ENCODE data around the gene CDC27.
"Not testable (repeated sequence)": the region's sequence is repeated elsewhere in the genome, so short reads cannot be mapped to it uniquely, and the experiment has no call there.

CDC27 gene

DNA sequence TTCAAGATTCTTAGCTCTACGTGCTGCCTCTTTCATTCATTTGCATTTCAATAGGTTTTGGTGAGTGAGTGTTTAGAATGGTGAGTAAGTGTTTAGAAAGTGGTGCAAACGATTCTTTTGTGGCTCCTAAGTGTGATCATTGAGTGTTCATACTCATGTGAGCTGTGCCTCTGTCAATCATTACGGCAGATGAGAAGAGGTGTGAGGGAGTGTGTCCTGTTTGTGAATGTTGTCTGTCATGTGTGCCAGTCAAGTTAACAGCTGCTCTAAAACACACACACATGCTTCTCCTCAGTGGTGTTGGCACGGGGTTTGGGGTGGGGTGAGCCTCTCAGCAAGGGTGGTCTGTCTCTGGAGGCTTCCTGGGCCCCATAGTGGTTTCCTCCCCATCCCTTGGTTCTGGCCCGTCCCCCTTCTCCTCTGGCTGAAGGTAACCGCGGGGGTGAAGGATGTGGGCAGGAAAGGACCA, 31.5 kb upstream of the CDC27 start:
- no peak for DNase-seq (ENCODE audit: low read depth)
- no peak overlapping the region for H3K4me3 ChIP-seq (ENCODE audit: low read depth, low read length)
- no peak for TF ChIP-seq CTCF (IDR thresholded peaks at IDR 0.05; ENCODE audit: control insufficient read depth, extremely low read depth, insufficient read depth)

GRCh38 chr17:47219621-47220475, 30.8 kb upstream of the CDC27 start:
- no peak for TF ChIP-seq CTCF (IDR thresholded peaks at IDR 0.05; ENCODE audit: control insufficient read depth, extremely low read depth, insufficient read depth)
- no peak for DNase-seq (ENCODE audit: low read depth)
- no peak overlapping the region for H3K4me3 ChIP-seq (ENCODE audit: low read depth, low read length)

GRCh38 chr17:47218896-47219430, 29.9 kb upstream of the CDC27 start:
- no peak for TF ChIP-seq CTCF (IDR thresholded peaks at IDR 0.05; ENCODE audit: control insufficient read depth, extremely low read depth, insufficient read depth)
- no peak overlapping the region for H3K4me3 ChIP-seq (ENCODE audit: low read depth, low read length)
- DNase-seq (ENCODE audit: low read depth) = no peak

- not testable (repeated sequence) for H3K4me3 ChIP-seq (ENCODE audit: low read depth, low read length); DNase-seq (ENCODE audit: low read depth)
Observed at GRCh38 chr17:47217279-47217678, 28.2 kb upstream of the CDC27 start.

DNA sequence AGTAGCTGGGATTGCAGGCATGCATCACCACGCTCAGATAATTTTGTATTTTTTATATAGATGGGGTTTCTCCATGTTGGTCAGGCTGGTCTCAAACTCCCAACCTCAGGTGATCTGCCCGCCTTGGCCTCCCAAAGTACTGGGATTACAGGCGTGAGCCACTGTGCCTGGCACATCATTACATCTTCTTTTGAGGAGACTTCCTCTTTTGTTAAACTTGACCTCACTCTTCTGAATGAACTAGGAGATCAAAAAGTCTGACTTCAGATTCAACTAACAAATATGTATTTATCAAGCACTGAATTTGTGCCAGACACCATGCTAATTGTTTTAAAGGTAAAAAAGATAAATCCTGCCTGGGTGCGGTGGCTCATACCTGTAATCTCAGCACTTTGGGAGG, 27.7 kb upstream of the CDC27 start:
- H3K4me3 ChIP-seq (ENCODE audit: low read depth, low read length); DNase-seq (ENCODE audit: low read depth): not testable (repeated sequence)

DNA sequence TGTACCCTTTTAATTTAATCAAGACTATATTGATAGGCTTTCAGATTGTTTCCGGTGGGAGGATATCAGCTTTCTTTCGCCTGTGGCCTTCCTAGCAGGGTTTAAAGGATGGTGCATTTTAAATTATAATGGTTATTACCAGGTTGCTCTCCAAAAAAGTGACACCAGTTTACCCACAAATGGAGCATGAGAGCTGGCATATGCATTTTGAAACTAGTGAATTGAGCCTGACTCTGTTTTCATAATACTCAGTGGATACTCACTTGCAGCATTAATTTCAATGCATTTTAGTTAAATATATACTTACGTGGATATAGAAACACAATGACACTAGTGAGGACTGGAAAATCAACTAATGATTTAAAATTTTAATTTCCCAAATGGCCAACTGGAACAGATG, 25.8 kb upstream of the CDC27 start:
- H3K4me3 ChIP-seq (ENCODE audit: low read depth, low read length) = no peak overlapping the region
- DNase-seq (ENCODE audit: low read depth) = no peak
- no peak for TF ChIP-seq CTCF (IDR thresholded peaks at IDR 0.05; ENCODE audit: control insufficient read depth, extremely low read depth, insufficient read depth)

DNA sequence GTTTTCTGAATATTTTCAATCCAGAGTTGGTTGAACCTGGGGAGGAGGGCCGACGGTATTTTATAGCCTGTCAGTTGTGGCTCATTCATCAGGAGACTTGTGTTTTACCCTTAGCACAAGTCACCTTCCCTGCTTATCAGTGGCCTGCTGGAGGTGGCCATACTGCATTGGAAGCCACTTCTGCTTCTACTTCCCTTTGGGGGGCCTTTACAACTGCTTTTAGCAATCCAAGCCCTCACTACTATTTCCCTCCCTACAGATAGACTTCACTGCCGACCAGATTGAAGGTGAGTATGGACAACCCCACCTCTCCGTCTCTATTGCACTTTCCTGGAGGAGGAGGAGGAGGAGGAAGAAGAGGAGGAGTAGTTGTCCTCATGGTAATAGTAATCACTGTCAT, 24.4 kb upstream of the CDC27 start:
- no peak overlapping the region for H3K4me3 ChIP-seq (ENCODE audit: low read depth, low read length)
- DNase-seq (ENCODE audit: low read depth) = no peak
- TF ChIP-seq CTCF (IDR thresholded peaks at IDR 0.05; ENCODE audit: control insufficient read depth, extremely low read depth, insufficient read depth) = no peak

- no peak for TF ChIP-seq CTCF (IDR thresholded peaks at IDR 0.05; ENCODE audit: control insufficient read depth, extremely low read depth, insufficient read depth)
- DNase-seq (ENCODE audit: low read depth) = no peak
- no peak overlapping the region for H3K4me3 ChIP-seq (ENCODE audit: low read depth, low read length)
Observed at GRCh38 chr17:47212458-47212857, 23.4 kb upstream of the CDC27 start.
